Ureter (tissue), 1 donor: ENCODE data around the gene RPL14. TPM values are rescaled to one million over a fixed set of nuclear protein-coding genes. Genes with fewer than 3 reads are reported as not detected.
A peak's percentile ranks its signal among the peaks of the same experiment; 100 is the strongest.
"Not testable (repeated sequence)": the region's sequence is repeated elsewhere in the genome, so short reads cannot be mapped to it uniquely, and the experiment has no call there.

ENCODE experiments used
- DNase-seq: peaks from one replicate; pipeline ENCODE4 v3.0.0-alpha.2; 2020; ENCODE audit warnings: low spot score
- total RNA-seq: library from RNA; stranded (reverse); gene quantifications from one replicate; pipeline ENCODE4 v1.2.4, GENCODE V29; 2023
- donor health status: DM: yes; HTN: yes; CAD: no.

The RPL14 gene
- total RNA-seq, 1 donor from 2014 or later, result 2,169 TPM

DNA sequence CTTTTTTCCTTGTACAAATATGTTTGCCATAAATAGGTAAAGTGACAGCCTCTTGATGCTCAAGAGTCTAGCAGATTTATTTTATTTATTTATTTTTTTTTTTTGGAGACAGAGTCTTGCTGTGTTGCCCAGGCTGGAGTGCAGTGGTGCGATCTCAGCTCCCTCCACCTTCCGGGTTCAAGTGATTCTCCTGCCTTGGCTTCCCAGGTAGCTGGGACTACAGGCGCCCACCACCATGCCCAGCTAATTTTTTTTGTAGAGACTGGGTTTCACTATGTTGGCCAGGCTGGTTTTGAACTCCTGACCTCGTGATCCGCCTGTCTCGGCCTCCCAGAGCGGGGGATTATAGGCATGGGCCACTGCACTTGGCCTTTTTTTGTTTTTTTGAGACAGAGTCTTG is 5.7 kb downstream of the RPL14 start:
- not testable (repeated sequence) for DNase-seq

DNA sequence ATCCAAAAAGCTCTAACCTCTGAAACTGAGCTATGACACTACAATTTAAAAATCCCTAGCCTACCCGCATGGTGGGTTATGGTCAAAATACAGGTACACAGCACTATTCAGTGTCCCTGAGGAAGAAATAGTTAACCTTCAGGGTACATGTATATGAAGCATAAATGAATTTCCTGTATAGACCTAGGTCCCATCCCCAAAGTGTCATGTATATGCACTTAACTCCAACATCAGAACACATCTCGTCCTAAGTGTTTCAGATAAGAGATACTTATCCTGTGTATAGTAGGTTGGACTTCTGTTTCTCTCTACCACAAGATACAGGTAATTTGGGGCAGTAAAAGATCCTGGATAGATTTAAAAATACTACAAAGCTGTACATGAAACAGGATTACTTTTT is 6.4 kb downstream of the RPL14 start:
- no peak for DNase-seq

DNA sequence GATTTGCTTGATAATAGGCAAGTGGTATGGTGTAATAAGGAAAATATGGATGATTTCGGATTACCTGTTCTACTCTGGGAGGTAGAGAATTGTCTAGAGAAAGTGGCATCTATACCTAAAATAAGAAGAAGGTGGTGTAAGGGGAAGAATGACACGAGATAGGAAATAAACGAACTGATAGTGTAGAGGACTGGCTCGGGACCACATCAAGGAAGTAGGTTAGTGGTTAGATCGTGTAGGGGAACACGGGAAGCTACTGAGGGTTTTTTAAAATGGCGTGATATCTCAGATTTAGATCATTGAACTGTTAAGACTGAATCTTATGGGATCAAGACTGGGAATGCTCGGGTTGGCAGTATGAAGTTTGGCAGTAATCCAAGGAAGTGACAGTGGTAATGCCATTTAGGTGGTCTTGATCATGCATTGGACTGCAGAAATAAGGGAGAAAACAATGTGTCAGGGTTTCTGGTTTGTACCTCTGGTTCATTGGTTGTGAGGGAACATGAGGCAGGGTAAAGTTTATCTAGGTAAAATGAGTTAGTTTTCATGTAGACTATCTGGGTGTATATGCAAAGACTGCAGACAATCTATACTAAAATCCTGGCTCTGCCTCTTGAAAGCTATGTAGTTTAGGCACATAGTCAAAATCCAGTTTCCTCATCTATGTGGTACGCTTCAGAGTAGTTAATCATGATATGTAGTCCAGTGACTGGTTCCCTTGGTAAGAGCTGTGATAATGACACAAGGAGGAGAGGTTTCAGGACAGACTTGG is 7.4 kb downstream of the RPL14 start:
- no peak for DNase-seq

DNA sequence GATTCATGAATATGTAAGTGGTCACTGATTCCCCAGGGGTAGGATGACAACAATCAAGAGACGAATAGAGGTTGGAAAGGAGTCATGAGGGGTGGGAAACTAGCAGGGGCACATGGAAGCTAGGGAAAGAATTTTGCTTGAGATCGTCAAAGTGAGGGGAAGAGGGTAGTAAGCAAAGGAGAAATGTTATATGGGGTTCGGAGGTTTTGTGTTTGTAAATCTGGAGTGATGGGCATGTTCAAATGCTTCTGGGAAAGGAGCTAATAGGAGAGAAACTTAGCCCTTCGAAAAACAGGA is 7.9 kb downstream of the RPL14 start:
- no peak for DNase-seq

DNA sequence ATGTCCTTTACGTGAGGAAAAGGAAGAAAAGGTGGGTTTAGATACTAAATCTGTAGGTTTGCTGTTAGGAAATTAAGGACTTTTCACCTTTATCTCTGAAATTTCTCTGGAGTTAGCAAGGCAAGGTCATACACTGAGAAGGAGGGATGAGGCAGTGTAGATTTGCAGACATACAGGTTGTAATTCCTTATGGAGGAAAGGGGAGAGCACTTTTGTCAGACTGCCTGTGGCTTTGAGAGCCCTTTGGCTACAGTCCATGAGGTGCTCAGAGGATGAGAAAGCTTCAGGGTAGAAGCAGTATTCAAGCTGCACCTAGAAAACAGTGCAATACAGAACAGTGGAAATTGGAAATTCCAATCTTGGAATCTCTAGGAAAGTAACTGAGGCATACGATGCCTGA is 8.3 kb downstream of the RPL14 start:
- no peak for DNase-seq

DNA sequence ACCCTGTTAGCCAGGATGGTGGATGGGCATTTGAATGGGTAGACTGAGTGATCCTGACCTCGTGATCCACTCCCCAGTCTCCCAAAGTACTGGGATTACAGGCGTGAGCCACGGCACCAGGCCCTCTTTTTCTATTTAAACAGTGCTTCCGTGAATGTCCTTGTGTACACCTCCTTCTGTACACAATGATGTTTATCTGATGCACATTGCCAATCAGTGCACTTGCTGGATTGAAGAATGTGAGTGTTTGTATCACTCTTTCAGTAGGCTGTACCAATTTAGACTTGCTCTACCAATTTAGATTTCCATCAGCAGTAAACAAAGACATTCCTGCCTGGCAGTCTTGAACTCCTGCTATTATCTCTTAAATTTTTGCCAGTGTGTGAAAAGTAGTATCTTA is 10.9 kb downstream of the RPL14 start:
- no peak for DNase-seq

DNA sequence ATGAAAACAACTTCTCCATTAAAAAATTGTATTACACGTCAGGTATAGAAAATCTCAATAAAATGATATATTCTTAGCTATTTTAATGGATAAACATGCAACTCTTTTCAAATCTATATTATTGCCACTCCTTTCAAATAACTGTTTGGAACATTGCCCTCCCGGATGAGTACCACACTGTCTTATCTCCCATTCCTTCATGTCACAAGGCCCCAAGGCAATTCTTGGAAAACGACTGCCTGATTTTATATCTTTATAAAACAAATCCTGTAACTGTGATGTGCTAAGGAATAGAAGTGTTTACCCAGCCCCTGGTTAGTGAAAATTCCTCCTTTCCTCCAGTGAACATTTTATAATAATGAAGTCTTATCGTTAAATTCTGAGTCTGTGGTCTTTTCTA is 13.6 kb downstream of the RPL14 start:
- no peak for DNase-seq

DNA sequence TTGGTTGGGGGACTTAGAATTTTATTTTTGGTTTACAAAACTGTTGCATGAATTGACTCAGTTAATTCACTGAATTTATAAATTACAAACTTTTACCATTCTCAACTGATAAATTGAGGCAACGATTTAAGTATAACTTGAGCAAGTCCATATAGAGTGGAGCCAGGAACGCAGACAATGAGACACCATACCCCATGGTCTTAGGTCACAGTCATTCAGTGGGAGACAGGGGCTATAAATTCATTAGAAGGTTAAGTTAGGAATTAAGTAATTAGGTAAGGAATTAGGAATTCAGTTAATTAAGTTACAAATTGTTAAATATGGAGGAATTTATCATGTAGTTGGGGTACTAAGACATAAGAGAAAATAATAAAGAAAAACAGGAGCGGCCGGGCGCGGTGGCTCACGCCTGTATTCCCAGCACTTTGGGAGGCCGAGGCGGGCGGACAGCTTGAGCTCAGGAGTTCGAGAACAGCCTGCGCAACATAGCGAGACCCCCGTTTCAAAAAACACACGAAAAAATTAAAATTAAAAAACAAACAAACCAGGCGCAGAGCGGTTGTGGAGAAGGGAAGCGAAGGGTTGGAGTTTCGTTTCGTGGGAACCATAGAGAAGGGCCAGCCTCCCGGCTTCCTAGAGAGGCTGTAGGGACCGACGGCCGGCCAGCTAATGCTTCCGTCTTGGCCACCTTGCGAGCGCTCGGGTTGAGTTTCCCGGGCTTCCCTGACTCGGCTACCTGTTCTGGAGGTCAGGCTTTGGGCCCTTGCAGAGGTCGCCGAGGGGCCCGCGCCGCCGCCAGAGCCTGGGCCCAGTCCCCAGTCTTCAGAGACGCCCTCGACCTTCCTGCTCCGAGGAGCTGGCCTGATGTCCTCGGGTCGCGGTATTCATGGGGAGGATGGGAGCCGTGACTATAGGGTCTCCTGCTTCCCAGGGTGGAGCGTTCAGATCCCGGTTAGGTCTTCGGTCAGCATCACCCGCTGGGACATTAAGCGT is 19.6 kb downstream of the RPL14 start, which contains the start of gene ZNF619:
ZNF619 (plus strand) TSS at position 645 of the 993 bp plus-strand sequence. CDS start 858 bp downstream, outside the sequence.
- DNase-seq, result peak; percentile 75

DNA sequence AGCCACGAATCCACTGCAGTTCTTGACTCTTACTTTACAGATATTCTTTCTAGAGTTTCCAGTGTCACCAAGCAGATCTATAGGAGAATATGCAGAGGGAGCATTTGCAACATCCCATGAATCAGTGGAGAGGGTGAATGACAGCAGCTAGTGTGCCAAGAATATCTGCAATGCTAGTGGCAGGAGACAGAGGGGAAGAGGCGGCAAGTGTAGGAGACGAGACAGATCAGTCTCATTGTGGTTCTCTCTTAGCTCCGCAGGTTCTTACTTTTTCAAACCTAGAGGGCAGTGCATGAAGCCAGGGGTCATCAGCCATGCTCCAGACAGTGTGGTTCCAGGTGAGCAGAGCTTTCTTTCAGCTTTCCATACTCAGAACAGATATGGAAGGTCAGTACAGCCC is 20.5 kb downstream of the RPL14 start:
- DNase-seq, result no peak

DNA sequence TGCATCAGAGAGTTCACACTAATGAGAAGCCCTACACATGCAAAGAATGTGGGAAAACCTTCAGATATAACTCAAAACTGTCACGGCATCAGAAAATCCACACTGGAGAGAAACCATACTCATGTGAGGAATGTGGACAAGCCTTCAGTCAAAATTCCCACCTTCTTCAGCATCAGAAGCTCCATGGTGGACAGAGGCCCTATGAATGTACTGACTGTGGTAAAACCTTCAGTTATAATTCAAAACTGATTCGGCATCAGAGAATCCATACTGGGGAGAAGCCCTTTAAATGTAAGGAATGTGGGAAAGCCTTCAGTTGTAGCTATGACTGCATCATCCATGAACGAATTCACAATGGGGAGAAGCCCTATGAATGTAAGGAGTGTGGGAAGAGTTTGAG is 30.0 kb downstream of the RPL14 start:
- no peak for DNase-seq

DNA sequence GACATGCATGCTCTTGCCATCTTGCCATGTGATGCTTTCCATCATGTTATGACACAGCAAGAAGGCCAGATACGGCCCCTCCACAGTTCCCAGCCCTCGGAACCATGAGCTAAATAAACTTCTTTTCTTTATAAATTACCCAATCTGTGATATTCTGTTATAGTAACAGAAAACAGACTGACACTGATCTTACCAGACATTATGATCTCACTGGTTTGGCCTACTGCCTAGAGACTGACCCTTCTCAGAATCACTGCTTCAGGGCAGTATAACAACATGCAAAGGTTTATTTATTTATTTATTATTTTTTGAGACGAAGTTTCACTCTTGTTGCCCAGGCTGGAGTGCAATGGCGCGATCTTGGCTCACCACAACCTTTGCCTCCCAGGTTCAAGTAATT is 33.8 kb downstream of the RPL14 start:
- no peak for DNase-seq

DNA sequence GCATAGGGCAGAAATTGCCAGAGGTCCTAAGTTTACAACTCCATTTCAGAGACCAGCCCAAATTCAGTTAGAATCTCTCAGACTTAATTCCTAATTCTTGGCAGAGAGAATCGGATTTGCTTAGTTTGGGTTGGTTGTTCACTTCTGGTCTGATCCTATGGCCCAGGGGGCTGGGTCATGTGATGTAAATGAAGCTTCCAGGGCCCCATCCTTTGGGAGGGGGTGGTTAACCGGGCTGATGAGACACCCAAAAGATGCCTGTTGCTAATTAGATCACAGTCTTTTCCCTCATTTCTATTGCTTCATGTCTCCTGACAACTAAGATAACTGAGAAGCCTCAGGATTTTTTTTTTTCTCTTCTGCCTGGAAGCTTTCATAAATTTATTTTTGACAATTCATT is 37.6 kb downstream of the RPL14 start:
- DNase-seq, result no peak

DNA sequence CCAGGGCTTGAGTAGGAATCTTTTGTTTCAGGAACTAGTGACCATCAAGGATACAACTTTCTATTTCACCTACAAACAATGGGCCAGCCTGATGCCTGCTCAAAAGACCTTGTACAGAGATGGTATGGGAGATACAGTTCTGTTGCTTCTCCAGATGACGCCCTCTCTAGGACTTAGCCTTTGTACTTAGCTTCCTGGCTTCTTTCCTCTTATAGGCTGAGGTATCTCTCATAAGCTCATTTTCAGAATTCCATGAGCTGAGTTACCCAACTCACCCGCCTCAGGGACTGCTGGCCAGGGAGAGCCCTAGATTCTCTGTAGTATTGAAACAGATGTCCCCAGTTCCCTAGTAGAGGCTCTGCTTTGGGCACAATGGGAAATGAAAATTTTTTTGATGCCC is 40.1 kb downstream of the RPL14 start:
- no peak for DNase-seq

DNA sequence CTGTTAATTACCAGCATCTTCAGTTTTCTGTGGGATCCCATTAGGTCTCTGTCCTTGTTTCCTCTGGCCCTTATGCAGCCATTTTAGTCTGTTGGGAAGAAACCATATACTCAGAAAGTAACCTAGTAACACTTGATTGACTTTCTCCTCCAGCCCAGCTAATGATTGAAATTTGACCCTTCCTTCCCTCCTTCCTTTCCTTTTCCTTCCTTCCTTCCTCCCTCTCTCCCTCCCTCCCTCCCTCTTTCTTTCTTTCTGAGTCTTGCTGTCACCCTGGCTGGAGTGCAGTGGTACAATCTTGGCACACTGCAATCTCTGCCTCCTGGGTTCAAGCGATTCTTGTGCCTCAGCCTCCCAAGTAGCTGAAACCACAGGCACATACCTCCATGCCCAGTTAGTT is 42.8 kb downstream of the RPL14 start:
- DNase-seq, result no peak

DNA sequence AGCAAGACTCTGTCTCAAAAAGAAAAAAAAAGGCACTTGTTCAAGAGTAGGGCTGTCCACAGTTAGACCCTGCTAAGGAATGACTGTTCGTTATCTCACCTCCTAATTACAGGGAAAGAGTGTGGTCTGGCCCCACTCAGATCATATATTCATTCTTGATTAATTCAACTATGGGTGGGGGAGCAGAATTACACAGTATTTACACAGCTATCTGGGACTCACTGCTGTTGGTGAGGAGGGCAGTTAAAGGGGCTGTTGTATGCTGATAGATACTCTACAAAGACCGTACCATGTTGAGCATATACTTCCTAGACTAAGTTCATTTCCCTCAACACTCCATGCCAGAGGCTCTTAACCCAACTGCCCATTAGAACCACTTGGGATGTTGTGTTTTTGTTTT is 44.9 kb downstream of the RPL14 start:
- no peak for DNase-seq

DNA sequence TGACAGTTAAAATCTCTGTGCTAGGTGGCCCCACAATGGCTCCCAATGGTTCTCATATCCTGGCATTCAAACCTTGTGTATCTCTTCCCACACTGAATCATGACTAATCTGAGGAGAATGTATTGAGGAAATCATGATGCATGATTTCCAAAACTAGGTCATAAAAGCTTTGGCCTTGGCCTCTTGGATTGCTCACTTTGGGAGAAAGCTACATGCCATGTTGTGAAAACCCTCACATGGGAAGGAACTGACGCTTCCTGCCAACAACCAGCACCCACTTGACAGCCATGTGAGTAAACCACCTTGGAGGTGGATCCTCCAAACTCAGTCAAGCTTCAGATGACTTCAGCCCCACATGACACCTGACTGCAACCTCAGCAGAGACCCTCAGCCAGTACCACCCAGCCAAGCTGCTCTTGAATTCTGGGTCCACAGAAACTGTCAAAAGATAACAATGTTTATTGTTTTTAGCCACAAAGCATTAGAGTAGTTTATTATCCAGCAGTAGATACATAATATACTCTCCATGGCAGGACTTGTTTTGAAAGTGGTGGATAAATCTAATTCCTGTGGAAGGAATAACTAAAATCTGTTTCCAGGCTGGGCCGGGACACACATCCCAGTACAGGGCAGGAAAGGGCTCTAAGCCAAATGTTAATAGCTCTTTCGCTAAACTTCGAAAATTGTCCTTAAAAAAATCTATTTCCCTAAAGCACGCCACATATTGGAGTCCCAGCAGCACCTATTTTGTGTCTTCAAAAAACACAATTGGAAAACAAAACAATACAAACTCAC is 47.7 kb downstream of the RPL14 start:
- peak; percentile 47 for DNase-seq

DNA sequence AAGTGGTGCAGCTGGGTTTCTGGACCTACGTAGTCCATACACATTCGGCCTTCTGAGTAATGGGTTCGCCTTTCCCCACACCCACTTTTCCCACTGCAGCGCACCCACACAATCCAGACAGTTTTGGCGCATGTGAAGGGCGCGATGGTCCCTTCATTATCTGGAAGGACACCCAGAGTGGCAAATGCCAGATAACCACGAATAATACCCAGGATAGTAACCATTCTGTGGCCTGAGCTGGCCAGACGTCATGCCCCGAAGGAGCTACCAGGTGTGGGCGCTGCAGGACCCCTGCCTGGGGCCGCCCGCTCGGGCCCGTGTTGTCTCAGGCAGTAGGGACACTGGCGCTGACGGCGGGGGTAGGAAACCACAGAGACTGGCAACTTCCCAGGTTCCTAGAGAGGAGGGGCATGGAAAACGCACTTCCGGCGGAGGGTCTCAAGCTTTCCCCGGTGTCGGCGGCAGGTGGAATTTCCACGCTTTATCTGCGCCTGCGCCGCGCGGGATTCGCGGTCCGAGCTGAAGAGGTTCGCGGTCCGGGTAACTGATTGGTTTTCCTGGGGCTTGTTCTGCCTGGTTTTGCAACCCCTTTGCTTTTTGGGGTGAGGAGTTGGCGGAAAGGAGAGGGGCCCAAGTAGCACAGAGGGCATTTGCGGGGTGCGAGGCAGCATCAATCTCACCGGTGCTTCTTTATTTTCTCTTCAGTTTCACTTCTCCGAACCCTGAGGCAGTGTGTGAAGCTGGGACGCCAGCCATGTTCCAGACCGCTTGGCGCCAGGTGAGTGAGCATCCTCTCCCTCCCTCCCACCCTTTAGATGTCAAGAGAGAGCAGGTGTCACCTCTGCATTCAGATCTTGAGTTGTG is 48.7 kb downstream of the RPL14 start, which contains the start of gene ZNF620:
ZNF620 (plus strand) TSS at position 441 of the 864 bp plus-strand sequence; CDS start at position 755, 314 bp downstream.
- DNase-seq, result peak; percentile 76

DNA sequence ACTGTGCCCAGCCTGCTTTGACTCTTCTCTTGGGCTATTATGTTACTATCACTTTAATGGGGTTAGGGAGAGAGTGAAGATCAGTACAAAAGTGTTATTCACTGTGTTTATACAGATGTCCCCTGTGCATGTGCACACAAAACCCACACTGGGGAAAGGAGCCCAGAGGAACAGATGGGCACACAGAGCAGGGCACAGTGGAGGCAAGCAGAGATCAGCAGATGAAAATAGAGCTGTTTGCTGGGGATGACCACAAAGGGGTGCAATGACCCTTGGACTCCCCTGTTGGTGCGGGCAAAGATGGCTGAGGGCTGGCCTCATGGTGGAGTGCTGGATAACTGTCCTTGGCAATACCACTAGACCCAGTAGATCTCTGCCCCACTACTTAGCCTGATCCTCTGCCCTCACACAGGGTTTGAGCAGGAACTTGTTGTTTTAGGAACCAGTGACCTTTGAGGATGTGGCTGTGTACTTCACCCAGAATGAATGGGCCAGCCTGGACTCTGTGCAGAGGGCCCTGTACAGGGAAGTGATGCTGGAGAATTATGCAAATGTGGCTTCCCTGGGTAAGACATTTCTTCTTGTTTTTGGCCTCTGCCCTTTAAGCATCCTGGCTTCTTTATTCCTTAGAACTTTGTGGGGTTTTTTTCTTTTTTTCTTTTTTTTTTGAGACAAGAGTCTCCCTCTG is 54.0 kb downstream of the RPL14 start:
- DNase-seq, result no peak

DNA sequence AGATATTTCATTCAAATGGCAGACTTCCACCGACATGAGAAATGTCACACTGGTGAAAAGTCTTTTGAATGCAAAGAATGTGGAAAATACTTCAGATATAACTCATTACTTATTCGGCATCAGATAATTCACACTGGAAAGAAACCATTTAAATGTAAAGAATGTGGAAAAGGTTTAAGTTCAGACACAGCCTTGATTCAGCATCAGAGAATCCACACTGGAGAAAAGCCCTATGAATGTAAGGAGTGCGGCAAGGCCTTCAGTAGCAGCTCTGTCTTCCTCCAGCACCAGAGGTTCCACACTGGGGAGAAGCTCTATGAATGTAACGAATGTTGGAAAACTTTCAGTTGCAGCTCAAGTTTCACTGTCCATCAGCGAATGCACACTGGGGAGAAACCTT is 59.1 kb downstream of the RPL14 start:
- no peak for DNase-seq

DNA sequence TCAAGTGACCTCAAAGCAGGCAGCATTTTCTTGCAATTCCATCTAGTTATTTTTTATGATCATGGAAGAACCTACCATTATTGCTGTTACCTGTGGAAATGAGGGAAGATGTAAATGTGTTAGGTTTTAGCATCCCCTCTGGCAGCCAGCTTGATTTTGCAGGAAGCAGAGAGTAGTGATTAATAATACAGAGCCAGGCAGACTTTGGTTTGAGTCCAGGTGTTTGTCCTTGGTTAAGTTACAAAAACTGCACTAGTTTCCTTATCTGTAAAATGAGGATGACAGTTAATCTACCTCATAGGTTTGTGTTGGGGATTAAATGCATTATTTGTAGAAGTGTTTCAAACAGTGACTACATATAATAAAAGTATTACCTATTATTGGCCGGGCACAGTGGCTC is 60.9 kb downstream of the RPL14 start:
- DNase-seq, result no peak
